ENCODE results near the gene CYGB. TPM values are rescaled to one million over a fixed set of nuclear protein-coding genes. Genes with fewer than 3 reads are reported as not detected.

Gene CYGB
- total RNA-seq, 1 donor from 2014 or later: 30.0 TPM

DNA sequence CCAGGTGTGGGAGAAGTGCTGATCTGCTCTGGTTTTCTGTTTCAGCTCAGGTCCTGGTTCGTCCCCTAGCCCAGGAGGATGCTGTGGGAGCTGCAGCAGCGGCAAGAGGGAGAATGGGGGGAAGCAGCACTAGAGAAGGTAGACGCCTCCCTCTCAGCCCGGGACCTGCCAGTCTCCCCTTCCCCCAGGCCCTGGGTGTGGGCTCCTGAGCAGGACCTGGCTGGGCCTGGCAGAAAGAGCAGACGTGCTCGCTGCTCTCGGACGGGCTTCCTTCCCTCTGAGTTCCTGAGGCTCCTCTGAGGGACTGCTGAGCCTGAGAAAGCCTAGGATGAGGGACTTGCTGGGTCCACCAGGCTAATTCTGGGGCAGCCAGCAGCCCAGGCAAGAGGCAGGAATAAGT lies 5.5 kb upstream of the CYGB start:
- no peaks in the 10 kb centered on the region for H3K9me3 ChIP-seq
- no peak overlapping the region for H3K4me3 ChIP-seq
- DNase-seq (ENCODE audit: extremely low spot score in 2 of 2): no peak
- intact Hi-C loops (cut with DNase I): loop anchor here (10.0 kb wide), 1 partner anchor 78 kb away; the partner anchor contains the start of gene AANAT
- TF ChIP-seq POLR2A (IDR thresholded peaks at IDR 0.05) (no peak), POLR2AphosphoS5 (IDR thresholded peaks at IDR 0.05; ENCODE audit: insufficient read depth in 1 of 2, low read depth in 1 of 2) (no peak)
- TF ChIP-seq, protein P1, sequence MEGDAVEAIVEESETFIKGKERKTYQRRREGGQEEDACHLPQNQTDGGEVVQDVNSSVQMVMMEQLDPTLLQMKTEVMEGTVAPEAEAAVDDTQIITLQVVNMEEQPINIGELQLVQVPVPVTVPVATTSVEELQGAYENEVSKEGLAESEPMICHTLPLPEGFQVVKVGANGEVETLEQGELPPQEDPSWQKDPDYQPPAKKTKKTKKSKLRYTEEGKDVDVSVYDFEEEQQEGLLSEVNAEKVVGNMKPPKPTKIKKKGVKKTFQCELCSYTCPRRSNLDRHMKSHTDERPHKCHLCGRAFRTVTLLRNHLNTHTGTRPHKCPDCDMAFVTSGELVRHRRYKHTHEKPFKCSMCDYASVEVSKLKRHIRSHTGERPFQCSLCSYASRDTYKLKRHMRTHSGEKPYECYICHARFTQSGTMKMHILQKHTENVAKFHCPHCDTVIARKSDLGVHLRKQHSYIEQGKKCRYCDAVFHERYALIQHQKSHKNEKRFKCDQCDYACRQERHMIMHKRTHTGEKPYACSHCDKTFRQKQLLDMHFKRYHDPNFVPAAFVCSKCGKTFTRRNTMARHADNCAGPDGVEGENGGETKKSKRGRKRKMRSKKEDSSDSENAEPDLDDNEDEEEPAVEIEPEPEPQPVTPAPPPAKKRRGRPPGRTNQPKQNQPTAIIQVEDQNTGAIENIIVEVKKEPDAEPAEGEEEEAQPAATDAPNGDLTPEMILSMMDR (IDR thresholded peaks at IDR 0.05): no peak
- H3K27me3 ChIP-seq: no peaks in the 10 kb centered on the region
- H3K4me1 ChIP-seq: peaks cover 69% of the 10 kb centered on the region
- no peaks in the 10 kb centered on the region for H3K36me3 ChIP-seq
- no peak overlapping the region for H3K27ac ChIP-seq

DNA sequence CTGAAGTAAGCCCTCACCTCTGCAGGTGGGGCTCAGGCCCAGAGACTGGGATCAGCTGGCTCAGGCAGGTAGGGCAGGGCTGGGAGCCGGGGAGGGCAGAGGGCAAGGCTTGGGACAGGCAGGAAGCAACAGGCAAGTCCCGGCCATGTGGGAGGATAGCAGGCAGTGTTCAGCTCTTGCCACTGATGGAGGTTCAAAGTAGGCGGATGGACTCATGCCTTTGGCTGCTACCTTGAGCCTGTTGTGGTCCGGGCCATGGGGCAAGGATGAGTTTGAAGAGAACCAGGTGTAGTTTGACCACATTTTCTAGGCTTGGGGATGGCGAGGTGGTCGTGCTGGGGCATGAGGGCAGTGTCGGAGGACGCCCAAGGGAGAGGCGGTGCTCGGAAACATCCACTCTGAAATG lies 5.1 kb upstream of the CYGB start:
- Histone ChIP-seq H3K27ac (no peak overlapping the region), H3K4me3 (no peak overlapping the region), H3K36me3 (no peaks in the 10 kb centered on the region), H3K4me1 (peaks cover 71% of the 10 kb centered on the region), H3K9me3 (no peaks in the 10 kb centered on the region), H3K27me3 (no peaks in the 10 kb centered on the region)
- no peak for DNase-seq (ENCODE audit: extremely low spot score in 2 of 2)
- TF ChIP-seq POLR2AphosphoS5 (IDR thresholded peaks at IDR 0.05; ENCODE audit: insufficient read depth in 1 of 2, low read depth in 1 of 2) (no peak), POLR2A (IDR thresholded peaks at IDR 0.05) (no peak)
- TF ChIP-seq, protein P1 (IDR thresholded peaks at IDR 0.05): no peak
- intact Hi-C loops (cut with DNase I): loop anchor here (10.0 kb wide), 1 partner anchor 78 kb away; the partner anchor contains the start of gene AANAT

DNA sequence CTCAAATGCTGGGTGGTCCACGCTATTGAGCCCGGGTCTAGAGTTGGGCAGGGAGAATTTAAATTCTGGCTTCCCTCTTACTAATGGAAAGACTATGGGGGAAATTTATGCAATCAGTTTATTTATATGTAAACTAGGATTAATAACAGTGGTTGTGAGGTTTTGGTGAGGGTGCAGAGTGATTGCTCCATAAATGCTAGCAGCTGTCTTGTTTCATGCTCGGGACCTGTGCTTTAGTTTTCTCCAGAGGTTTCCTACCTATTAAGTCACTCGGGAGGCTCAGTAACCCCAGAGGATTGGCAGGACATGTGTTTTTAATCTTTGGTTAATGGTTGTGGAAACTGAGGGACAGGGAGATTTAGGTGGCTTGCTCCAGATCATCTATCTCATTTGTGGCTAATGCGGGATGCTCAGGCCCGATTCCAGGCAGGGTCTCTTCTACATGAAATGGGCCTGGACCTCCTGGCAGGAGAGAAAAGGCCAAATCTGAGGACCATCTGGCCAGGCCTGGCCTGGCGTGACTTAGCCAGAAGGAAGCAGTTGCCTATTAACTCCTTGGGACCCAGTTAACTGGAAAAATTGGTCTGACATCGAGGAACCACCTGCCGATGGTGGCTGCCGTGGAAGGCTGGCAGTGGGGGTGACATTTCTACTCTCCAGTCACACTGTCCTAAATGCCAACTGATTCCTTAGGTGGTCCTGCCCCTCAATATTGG lies 4.4 kb upstream of the CYGB start:
- intact Hi-C loops (cut with DNase I): loop anchor here (10.0 kb wide), 1 partner anchor 77 kb away; the partner anchor contains the start of gene AANAT
- peaks cover 67% of the 10 kb centered on the region for H3K4me1 ChIP-seq

DNA sequence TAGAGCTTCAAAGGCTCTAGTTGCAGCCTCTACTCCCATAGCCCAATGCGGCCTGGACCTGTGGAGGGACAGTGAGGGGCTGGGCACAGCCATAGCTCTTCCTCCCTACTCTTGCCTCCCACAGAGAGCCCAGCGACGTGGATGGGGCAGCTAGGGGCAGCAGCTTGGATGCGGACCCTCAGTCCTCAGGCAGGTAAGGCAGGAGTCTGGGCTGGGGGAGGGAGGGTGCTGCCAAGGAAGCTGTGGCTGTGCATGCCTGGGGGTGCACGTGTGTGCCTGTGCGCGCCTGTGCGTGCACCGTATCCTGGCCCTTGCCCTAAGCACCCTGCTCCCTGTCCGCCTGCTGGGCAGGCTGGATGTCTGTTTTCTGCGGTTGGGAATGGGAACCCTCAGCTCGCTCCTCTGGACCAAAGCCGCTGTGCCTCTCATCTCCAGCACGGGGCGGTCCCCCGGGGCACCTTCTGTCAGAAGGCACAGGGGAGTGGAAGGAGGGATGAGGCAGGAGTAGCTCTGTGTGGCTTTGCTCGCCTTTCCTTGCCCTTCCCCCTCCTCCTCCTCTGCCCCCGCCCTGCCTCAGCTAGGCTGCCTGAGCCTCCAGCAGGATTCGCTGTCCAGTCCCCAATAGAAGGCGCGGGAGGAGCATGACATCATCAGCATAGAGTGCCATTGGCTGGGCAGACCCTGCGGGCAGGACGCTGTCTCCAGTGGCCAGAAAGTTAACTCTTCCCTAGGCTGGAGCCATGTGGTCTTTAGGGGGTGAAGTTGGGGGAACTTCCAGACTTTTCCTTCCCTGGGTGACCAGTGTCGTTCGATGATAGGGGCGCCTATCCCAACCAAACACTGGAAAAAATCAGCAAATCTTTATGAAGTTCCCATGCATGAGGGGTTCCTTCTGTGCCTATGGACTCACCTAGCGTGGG lies 3.1 kb upstream of the CYGB start:
- TF ChIP-seq, protein P1 (IDR thresholded peaks at IDR 0.05): no peak
- TF ChIP-seq POLR2AphosphoS5 (IDR thresholded peaks at IDR 0.05; ENCODE audit: insufficient read depth in 1 of 2, low read depth in 1 of 2) (peak; percentile 89 to 92), POLR2A (IDR thresholded peaks at IDR 0.05) (peak in 1 of 2 donors; percentile 41)
- intact Hi-C loops (cut with DNase I): loop anchor here (10.0 kb wide), 1 partner anchor 76 kb away; the partner anchor contains the start of gene AANAT
- peak in 1 of 2 donors; percentile 96 for DNase-seq (ENCODE audit: extremely low spot score in 2 of 2)
- Histone ChIP-seq H3K27ac (peak overlapping the region; percentile 54), H3K36me3 (no peaks in the 10 kb centered on the region), H3K9me3 (no peaks in the 10 kb centered on the region), H3K27me3 (no peaks in the 10 kb centered on the region), H3K4me1 (peaks cover 68% of the 10 kb centered on the region), H3K4me3 (peak overlapping the region; percentile 20 to 47)

More for the DNA sequence above, 4.4 kb upstream of the CYGB start:
- no peaks in the 10 kb centered on the region for H3K27me3 ChIP-seq
- no peak overlapping the region for H3K4me3 ChIP-seq
- DNase-seq (ENCODE audit: extremely low spot score in 2 of 2): no peak
- TF ChIP-seq POLR2A (IDR thresholded peaks at IDR 0.05) (no peak), POLR2AphosphoS5 (IDR thresholded peaks at IDR 0.05; ENCODE audit: insufficient read depth in 1 of 2, low read depth in 1 of 2) (no peak)
- TF ChIP-seq, protein P1 (IDR thresholded peaks at IDR 0.05): no peak
- H3K9me3 ChIP-seq: no peaks in the 10 kb centered on the region
- no peaks in the 10 kb centered on the region for H3K36me3 ChIP-seq
- H3K27ac ChIP-seq: no peak overlapping the region

Measured in vagina (tissue), 2 donors.